Ishikawa (cell line): ENCODE results near the gene ABHD12.

Experiments
- CEBPB ChIP-seq: IDR thresholded peaks from 2 replicates; pipeline ENCODE4 v1.6.1; 2012
- CREB1 ChIP-seq: IDR thresholded peaks from 2 replicates; pipeline ENCODE4 v1.6.1; 2012; ENCODE audit warnings: low read depth
- EGR1 ChIP-seq: IDR thresholded peaks from 2 replicates; pipeline ENCODE4 v1.6.1; 2012
- EP300 ChIP-seq: IDR thresholded peaks from 2 replicates; pipeline ENCODE4 v1.6.1; 2012; ENCODE audit warnings: borderline replicate concordance
- FOXM1 ChIP-seq: IDR thresholded peaks from 2 replicates; pipeline ENCODE4 v1.6.1; 2012; ENCODE audit warnings: low read depth, borderline replicate concordance
- MAX ChIP-seq: IDR thresholded peaks from 2 replicates; pipeline ENCODE4 v1.6.1; 2012
- NFIC ChIP-seq: IDR thresholded peaks from 2 replicates; pipeline ENCODE4 v1.6.1; 2012
- RAD21 ChIP-seq: IDR thresholded peaks from 2 replicates; pipeline ENCODE4 v1.6.1; 2012; ENCODE audit warnings: low read depth
- REST ChIP-seq: IDR thresholded peaks from 2 replicates; pipeline ENCODE4 v1.6.1; 2012; ENCODE audit warnings: low read depth, mild to moderate bottlenecking
- TAF1 ChIP-seq: IDR thresholded peaks from 2 replicates; pipeline ENCODE4 v1.6.1; 2012; ENCODE audit warnings: low read depth, mild to moderate bottlenecking
- TCF12 ChIP-seq: IDR thresholded peaks from 2 replicates; pipeline ENCODE4 v1.6.1; 2012; ENCODE audit warnings: low read depth
- TEAD4 ChIP-seq: IDR thresholded peaks from 2 replicates; pipeline ENCODE4 v1.6.1; 2012
- USF1 ChIP-seq: IDR thresholded peaks from 2 replicates; pipeline ENCODE4 v1.6.1; 2012
- YY1 ChIP-seq: IDR thresholded peaks from 2 replicates; pipeline ENCODE4 v1.6.1; 2012; ENCODE audit warnings: low read depth
- ZBTB7A ChIP-seq: IDR thresholded peaks from 2 replicates; pipeline ENCODE4 v1.6.1; 2012; ENCODE audit warnings: low read depth

Gene ABHD12

GRCh38 chr20:25284131-25284601, 106.5 kb downstream of the ABHD12 start:
- no peak for TF ChIP-seq TEAD4
- no peak for TF ChIP-seq TAF1
- no peak for TF ChIP-seq USF1
- no peak for TF ChIP-seq NFIC
- TF ChIP-seq REST: no peak
- no peak for TF ChIP-seq CREB1
- TF ChIP-seq FOXM1: no peak

GRCh38 chr20:25283221-25283951, 107.2 kb downstream of the ABHD12 start:
- TF ChIP-seq FOXM1 (no peak), CREB1 (no peak), NFIC (no peak), MAX (no peak), CEBPB (no peak), TEAD4 (no peak), ZBTB7A (no peak), TAF1 (no peak), REST (no peak), RAD21 (no peak), USF1 (no peak), YY1 (no peak), EGR1 (no peak)

GRCh38 chr20:25282796-25283195, 107.8 kb downstream of the ABHD12 start:
- TF ChIP-seq EP300 (no peak), RAD21 (no peak), EGR1 (no peak), TAF1 (no peak), TCF12 (no peak), YY1 (no peak), FOXM1 (no peak), ZBTB7A (no peak)

GRCh38 chr20:25282034-25282781, 108.4 kb downstream of the ABHD12 start:
- TF ChIP-seq NFIC (no peak), USF1 (no peak), MAX (no peak), RAD21 (no peak), CEBPB (no peak), FOXM1 (no peak)

GRCh38 chr20:25281541-25281991, 109.1 kb downstream of the ABHD12 start:
- TF ChIP-seq TCF12: no peak
- TF ChIP-seq CEBPB: no peak
- no peak for TF ChIP-seq EGR1
- no peak for TF ChIP-seq MAX
- no peak for TF ChIP-seq REST
- no peak for TF ChIP-seq RAD21
- no peak for TF ChIP-seq YY1
- no peak for TF ChIP-seq CREB1
- no peak for TF ChIP-seq NFIC
- no peak for TF ChIP-seq TEAD4
